OCI-M2 (cell line): ENCODE measurements around the gene COL4A1.

Experiments
- DNase-seq: peaks from one replicate; lab custom pipeline; 2025; ENCODE audit not compliant: unreplicated experiment; lab: John Stamatoyannopoulos, UW

Gene COL4A1

DNA sequence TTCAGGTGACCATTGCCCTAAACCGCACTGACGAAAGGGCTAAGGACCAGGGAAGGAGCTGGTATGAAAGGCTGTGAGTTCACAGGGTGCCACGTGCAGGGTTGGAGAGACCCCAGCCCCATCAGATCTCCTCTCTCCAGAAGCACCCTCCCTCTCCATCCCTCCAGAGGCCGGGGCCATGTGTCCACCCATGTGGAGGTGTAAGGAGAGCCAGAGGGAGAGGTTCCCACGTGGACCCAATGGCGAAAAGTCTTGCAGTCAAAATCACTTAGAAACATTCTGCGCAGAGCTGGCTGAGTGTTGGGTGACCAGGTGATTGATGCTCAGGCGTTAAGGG, 168.3 kb downstream of the COL4A1 start:
- DNase-seq, result no peak

DNA sequence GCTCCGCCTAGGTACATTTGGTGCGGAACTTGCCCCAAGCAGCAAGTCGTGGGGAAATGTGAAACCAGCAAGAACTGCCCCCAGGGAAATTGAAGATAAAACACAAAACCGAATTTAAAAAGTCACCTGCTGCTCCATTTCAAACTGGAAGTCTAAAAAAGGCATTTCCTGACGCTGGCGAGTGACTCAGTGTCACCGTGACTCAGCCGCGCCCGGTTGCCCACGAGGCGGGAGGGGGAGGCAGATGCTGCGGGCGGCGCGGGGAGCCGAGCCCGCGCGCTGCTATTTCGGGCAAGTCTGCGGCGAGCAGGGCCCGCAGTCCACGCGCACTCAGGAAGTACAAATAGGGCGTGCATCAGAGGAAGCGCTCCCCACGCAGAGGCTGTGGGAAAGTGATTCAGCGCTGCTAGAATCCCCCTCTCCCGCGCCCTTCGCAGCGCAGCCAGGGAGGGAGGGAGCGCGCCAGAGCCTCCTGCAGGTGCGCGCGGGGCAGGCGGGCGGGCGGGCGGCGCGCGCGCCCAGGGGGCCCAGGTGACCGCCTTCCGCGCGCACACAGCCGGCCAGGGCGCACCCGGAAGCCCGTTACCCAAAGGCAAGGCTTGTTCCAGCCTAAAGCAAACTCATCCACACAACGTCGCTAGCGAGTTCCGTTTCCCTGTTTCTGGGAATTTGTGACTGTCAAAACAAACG, 168.8 kb downstream of the COL4A1 start:
- no peak for DNase-seq

DNA sequence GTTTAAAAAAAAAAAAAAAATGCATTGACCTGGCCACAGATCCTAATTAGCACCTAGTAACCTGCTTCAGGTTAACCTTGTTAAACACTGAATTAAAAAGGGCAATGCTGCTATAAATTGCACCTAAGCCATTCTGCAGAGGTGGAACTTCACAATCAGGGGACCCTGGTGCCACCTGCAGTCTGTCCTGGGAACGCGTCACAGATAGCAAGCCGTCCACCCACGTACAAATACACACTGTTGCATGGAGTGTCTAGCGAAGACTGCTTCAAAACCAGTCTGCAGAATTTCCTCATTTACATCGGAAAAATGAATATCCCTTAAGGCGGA, 169.3 kb downstream of the COL4A1 start:
- DNase-seq, result no peak

DNA sequence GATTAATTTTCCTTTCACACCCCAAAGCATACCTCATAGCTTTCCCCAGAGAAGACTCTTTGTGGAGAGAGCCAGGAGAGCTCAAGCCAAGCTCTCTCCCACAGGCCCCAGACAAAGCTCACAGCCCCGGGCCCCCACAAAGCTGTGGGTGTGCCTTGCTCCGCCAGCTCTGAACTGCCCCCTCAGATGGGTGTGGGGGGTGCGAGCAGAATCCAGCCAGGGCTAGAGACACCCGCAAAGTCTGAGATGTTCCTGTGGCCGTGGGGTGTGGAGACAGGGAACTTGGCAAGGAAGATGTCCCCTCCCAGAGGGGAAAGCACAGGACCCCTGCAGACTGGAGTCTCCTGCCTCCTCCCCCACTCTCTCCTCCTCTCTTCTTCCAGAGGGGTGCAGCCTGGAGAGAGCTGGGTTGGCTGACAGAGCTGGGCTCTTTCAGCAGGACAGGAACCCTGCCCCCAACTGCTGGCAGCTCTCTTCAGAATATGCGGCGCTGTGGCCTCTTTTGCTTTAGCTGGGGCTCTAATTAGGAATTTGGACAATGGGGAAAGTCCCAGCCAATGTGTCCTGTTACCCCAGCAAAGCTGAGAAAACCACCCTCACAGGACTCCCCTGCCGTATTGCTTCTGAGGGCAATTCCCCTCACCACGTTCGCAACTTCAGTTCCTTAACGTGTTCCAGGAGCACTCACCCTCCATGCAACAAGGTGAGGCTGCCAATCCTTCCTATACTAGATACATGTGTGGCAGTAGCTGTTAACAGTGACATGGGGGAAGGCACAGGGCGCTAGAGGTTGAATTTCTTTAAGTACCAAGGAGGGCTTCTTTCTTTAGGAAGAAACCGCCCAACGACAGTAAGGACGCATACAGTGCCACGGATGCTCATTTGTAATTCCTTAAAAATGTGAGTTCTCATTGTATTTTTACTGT, 170.0 kb downstream of the COL4A1 start:
- DNase-seq, result no peak

DNA sequence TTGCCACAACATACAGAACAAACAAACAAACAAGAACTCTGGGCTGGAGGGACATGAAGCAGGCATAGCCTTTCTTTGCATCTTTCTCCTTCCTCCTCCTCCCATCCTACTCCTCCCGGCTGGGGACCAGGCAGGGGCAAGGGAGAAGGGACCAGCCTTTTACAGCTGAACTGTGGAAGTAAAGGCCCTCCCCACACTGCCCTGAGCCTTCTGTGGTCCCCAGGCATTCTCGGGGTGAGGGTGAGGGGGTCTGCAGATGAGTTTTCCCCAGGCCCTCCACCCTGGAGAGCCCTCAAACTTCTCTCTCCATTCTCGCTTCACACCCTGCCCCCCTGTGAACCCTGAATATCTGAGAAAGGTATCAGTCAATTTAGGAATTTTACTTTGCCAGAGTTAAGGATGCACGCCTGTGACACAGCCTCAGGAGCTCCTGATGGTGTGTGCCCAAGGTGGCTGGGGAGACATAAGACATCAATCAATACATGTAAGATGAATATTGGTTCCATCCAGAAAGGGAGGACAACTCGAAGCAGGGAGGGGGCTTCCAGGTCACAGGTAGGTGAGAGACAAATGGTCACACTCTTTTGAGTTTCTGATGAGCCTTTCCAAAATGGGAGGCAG, 170.9 kb downstream of the COL4A1 start:
- no peak for DNase-seq

DNA sequence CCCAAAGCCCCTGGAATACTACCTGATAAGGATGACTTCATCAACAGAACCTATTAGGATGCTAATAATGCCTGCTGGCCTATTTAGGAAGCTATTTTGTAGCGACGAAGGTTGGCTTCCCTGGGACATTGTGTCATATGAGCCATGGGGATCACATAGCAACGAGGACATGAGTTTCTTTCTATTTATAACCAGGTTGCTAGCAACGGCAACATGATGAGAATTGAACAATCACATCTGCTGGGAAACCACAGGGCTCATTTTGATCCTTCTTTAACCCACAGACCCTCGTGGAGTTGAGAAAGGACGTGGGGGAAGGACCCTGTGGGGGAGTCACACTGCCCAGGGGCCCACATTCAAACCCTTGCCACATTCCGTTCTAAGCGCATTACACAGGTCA, 172.2 kb downstream of the COL4A1 start:
- no peak for DNase-seq

DNA sequence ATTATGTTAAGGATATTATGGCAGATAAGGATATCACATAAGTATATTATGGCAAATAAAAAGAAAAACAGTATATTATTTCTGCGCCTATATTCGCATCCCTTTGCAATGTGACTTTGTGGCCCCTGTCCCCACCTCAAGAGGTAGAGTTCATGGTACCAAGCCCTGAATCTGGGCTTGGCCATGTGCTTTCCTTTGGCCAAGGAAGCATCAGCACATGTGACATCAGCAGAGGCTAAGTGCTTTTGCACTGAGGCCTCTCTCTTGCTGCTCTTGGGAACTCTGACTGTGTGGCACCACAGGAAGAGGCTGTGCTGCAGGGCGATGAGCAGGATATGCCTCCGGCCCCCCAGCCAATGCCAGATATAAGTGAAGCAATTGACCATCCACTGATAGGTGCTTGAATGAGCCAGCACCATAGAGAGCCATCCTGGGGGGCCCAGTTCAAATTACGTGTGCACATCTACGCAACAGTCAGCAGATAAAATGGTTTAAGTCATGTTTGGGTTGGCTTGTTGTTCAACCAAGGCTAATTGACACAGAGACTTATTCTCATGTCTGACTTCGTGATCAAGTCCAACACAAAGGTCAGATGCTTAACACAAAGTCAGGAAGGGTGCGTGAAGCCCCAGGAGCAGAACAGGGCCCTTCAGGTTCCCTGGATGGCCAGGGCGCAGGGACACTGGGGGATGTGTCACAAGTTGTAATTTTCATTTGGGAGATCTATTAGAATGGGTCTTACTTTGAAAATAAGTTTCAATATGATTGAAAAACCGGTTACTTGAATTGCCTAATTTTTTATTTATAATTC, 173.3 kb downstream of the COL4A1 start:
- DNase-seq, result no peak

DNA sequence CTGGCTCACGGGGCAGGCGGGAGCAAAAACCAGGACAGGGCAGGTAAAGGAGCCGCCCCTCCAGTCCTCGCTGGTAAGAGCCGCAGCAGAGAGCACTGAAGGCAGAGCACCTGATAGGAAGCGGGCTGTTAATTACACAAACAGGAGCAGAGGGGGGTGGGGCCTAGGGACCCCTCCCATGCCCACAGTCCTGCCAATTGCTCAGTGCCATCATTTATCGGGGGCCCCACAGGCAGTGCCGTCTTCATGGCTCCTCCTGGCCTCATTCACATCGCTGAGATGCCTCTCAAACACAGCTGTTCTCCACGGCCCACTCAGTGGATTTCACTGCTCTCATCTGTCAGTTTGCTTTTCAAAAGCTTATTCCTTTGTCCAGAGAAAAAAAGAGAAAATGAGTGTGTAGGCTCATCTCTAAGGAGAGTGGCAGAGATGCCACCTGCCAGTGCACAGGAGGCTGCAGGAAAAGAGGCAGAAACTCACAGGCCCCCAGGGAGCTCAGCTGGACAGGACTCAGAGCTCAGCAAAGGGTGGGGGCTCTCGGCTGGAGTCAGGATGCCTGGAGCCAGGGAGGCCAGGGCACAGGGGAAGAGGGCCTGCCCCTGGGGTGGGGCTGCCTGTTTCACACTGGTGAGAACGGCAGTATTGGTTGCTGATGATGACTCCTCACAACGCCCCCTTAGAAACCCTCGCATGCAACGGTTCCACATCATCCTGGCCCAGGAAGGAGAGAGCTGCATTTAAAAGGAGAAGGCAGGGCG, 174.6 kb downstream of the COL4A1 start:
- DNase-seq, result no peak

DNA sequence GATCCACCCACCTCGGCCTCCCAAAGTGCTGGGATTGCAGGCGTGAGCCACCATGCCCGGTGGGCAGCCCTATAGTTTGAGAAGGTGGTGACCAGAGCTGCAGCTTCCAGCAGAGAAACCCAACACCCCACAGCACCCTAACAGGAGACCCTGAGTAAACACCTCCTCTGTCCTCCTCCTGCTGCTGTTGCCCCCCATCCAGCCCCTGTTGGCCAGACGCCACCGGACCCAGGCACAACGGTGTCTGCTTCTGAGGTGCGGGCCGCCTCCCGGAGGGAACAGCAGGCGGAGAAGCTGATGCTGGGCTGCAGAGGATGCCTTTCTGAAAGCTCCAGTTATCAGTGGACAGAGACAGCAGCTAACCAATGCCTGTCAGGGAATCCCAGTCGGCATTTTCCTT, 175.5 kb downstream of the COL4A1 start:
- DNase-seq, result no peak

DNA sequence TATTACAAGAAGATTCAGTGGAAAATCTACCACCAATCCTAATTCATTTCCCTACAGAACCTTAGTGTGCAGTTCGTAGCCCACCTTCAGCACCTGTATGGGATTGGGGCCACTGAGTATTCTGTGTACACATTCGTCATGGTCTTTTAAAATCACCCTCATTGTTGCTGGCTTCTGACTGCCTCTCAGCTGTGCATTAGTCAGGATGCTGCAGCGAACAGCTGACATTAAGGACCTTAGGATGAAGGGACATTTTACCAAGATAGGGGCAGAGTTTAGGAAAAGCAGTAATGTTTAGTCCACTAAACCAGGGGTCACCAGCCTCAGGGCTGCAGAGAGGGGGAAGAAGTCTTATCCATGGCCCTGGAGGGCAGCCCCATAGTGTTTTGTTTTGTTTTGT, 176.5 kb downstream of the COL4A1 start:
- no peak for DNase-seq

DNA sequence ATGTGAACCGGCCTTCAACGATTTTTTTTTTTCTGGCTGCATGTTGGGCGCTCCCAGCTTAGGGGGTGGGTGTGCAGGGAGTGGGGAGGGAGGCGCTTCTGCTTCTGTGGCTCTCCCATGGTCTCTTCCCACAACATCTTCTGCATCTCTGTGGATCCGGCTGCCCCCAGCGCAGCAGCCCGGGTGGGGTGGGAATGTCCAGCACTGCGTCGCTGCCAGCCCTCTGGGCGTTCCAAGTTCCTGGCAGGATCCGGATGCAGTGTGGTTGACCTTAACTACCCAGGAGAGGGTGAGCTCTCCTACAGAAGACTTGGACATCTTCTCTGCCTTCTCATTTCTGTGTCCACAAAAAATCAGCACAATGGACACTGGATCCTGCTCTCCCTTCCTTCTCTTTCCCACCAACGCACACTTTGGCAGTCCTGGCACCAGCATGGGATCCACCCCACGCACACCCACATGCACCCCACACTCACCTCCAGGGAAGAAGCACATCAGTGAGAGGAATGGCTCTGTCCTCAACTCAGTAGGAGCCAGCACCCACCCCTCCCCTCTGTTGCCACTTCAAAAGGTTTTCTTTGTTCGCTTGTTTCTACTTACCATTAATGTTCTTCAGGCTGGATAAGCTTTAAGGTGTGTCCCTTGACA, 177.3 kb downstream of the COL4A1 start:
- no peak for DNase-seq

DNA sequence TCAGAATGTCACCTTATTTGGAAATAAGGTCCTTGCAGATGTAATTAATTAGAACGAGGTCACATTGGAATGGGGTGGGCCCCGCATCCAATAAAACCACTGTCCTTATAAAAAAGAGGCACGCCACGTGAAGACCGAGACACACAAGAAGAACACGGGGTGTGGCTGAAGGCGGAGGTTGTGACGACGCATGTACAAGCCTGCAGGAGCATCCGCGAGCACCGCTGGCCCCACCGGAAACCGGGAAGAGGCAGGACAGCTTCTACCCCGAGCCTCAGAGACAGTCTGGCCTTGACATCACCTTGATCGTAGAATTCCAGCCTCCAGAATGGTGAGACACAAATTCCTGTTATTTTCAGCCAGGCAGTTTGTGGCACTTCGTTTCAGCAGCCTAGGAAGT, 177.9 kb downstream of the COL4A1 start:
- no peak for DNase-seq

DNA sequence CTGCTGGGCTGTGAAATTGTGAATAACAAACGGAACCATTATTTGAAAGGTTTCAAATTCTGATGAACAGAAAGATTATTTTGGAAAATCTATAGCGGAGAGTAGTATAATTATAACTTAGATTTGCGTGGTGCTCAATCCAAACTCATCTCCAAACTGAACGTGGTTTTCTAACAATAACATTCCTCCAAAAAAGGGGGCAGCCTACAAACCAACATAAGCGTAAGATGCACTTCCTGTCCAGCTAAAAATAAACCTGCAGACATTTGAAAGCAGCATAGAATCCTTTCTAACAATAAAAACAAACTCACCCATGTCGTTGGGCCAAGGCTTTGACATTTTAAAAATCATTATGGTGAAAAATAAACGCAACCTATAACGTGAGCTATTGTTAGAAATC, 178.4 kb downstream of the COL4A1 start:
- DNase-seq, result no peak

DNA sequence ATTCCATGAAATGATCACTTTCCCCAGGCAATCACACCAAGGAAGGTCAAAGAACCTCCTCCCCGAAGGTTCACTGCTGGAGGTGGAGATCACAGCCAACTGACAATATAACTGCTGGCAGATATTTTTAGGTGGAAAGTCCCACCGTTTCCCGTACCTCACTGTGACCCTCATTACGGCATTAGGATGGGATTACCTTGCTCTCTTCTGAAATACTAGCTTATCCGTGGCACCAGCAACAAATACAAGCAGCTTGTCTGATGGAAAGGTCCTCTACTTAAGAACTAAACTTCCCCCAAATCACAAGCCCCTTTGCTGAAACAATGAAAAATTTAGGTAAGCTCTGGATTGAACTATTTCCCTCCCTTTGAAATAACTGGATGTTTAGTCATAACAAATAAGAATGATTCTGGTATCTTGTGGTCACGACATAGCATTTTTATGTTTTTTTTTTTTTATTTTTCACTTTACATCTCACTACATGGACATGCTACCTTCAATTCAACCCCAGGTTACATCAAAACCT, 178.9 kb downstream of the COL4A1 start:
- DNase-seq, result no peak

DNA sequence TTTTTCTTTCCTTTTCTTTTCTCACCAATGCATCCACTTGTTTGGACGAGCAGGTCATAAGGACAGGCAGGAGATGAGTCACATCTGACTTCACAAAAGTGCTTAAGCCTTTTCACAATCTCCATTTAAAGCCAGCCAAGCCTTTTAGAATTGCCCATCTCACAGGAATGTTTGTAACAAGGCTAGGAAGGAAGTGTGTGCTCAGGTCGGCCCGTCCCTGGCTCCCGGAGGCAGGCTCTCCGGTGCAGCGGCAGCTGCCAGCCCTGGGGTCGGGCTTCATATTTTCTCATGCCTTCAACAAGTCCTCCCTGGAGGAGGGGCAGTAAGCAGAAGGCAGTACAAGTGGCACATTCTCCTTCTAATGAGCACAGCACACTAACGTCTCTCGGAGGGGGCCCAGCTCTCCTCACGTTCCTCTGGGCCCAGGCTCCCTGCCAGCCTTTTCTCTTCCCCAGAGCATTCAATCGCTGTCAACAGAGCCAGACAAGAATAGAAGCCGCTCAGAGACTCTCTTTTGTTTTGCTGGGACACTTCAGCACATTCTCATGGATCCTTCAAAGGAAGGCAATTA, 180.5 kb downstream of the COL4A1 start:
- no peak for DNase-seq

DNA sequence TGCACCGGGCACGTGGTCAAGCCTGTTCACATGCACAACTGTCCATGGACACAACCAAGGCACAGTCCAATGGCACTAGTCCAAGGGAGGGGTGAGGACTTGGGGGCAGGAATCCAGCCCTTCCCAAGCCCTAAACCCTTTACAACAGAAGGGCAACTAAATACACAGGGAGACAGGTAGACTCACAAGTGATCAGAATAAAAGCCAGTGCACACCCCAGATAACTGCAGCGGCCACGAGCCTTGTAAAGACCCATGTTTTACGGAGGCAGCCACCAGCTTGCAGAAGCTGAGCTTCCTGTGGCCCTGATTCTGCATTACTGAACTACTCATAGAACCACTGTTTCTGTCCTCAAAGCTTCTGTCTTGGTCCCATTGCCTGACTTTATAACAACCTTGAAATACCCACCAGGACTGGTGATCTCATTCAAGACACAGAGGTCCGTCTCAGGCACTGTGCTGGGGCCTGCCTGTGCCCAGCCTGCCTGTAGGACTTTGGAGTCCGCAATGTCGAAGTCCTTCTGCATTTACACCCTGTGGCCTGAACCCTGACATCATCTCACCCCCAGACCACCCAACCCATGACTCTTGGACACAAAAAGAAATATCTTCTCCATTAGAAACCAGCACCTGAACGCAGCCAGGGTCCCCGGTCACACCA, 181.2 kb downstream of the COL4A1 start:
- no peak for DNase-seq

DNA sequence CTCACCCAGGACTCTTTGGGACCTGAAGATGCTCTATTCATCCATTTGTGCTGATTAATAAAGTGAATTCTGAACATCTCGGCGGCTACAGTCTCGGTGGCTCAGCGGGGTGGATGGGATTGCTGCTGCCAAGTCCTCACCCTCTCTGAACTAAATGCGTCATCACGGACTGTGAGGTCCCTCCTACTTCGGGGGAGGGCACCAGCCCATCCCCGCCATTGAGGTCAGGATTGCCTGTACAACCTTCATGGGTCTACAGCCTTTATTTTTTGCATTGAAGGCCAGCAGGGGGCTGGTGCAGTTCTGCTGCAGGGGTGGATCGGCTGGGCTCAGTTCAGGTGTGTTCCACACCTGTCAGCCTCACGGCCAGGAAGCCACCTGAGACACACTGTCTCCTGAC, 181.8 kb downstream of the COL4A1 start:
- no peak for DNase-seq

DNA sequence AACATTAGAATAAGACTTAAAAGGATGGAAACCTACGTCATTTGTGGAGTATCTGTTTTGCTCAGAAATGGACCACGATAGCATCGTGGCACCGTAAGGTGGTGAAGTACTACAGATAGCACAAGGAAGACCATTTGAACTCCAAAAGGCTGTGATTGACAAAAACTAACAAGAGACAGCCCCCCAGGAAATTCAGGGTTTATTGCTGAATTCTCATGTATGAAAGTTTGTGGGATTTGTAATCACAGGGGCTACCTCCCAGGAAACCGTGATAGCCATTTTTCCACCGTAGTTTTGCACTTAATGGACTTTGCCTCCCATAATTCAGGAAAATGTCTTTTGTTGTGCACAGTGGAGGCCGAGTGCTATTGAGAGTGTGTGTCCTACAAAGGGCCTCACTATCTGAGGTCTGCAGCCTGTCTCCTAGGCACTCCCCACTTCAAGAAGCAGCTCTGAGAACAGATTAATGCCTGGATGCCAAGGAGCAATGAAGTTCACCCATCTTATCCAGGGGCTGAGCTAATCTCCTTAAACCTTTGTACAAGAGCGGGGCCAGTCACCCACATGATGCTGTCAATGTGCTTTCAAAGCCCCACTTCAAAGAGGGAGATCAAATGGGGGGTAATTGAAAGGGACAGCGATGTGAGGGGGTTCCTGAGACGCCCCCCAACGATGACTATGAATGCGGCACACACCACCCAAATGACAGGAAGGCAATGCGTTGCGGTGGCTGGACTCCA, 182.6 kb downstream of the COL4A1 start:
- no peak for DNase-seq
